CD4-positive, alpha-beta T cell treated with Interleukin-17A for 1 hour (primary cell): Measurements from ENCODE around the gene REEP1.
"Not testable (repeated sequence)": the region's sequence is repeated elsewhere in the genome, so short reads cannot be mapped to it uniquely, and the experiment has no call there.

ENCODE experiments used
- DNase-seq: peaks from one replicate; pipeline ENCODE4 v3.0.0-alpha.2; 2020

REEP1 gene

GRCh38 chr2:86280191-86280667 is 57.2 kb downstream of the REEP1 start:
- DNase-seq = no peak

DNA sequence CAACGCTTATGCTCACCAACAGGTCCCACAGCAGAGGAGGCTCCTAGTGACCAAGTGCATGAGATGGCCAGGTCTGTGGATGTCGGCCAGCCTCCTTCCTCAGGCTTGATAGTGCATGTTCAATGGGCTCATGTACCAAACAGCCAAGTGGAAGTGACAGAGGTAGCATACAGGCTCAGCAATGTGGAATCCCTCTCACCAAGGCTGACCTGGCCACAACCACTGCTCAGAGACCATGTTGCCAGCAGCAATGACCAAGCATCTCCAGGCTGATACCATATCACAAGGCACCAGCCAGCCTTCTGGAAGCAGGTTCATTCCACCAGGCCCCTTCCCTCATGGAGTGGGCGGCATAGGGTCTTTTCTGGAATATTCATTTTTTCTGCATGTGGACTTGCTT is 61.5 kb downstream of the REEP1 start:
- no peak for DNase-seq

DNA sequence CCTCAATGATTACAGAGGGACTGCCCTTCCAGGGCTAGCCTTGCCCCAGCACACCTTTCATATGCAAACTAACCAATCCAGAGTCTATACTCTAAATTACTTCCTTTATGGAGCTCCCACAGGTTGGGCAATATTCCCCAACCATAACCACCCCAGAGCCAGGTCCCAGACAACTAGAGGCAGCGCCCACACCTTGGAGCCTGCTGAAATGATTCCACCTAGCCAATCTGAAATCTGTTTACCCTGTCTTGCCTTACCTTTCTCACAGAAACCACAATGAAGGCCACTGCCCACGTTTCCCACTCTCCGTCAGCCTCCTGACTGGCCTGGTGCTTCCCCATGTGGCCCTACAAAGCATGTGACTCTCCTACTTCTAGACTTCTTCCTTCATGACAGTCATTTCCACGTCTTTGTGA is 62.0 kb downstream of the REEP1 start:
- no peak for DNase-seq

DNA sequence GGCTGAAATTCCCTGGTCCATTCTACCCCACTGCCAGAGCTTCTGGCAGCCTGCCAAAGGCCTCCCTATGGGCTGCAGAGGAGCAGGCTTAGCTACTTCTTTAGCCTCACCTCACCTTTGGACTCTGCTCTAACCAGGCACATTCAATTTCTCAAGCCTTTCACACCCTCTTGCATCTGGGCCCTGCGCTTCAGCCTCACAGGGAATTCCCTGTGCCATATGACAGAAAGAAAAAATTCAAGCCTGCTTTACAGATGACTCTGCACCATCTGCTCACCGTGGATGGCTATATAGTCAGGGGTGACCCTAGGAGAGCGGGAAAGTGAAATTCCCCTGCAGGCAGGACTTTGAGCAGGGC is 62.5 kb downstream of the REEP1 start:
- DNase-seq = no peak

DNA sequence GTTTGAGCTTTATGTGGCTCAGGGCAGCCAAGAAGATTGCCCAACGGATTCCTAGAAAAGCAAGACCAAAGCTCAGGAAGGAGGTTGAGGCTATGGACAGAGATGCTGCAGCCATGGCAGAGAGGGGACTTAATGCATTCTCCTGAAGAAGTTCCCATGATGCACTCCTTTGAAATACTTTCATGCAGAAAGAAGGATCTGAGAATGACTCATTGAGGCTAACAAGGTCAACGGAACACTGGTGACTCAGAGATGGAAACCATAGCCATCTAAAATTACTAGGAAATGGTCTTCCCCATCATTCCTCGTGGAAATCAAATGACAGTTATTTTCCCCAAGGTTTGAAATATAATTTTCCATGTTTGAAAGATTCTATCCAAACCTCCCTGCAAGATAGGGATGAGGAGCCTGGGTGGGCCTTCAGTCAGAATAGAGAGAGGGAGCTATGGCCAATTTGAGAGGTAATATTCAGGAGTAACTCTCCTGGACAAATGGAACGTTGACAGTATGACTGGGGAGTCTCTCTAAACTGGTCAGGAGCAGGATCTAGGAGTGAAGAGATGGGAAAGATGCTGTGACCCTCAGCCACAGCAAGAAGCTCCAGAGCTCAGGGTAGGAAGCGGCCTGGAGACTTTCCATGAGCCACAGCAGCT is 63.0 kb downstream of the REEP1 start:
- DNase-seq = no peak

GRCh38 chr2:86272111-86272510 is 65.3 kb downstream of the REEP1 start:
- DNase-seq = no peak

DNA sequence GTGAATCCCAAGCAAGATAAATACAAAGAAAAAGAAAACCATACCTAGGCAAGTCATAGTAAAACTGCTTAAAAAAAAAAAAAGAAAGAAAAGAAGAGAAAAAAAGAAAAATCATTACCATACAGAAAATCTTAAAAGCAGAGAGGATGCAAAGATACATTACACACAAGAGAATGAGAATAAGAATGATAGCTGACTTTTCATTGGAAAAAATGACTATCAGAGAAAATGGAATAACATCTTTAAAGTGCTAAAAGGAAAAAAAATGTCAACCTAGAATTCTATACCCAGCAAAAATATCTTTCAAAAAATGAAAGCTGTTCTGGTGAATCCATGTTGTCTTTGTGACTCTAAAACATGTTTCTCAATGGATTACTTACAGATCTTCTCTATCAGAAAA is 66.2 kb downstream of the REEP1 start:
- no peak for DNase-seq

DNA sequence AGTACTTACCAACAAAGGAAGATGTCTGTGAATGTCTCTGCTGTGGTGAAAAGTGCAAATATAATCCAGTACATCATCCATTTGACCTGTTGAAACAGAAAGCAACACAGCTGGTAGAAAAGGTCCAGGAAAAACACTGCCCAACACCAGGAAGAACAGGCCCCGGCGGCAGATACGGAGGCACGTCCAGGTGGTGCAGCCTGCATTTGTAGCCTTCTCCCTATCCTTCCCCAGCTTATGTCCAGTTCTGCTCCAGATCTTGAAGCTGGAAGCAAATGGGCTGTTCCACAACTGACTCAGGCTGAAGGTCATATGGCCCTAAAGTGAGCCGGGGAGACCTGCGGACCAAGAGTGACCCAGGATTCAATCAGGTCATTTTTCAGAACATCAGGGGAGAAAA is 73.5 kb downstream of the REEP1 start:
- no peak for DNase-seq

- DNase-seq = no peak
These were observed 76.4 kb downstream of the REEP1 start for GRCh38 chr2:86260978-86261377.

DNA sequence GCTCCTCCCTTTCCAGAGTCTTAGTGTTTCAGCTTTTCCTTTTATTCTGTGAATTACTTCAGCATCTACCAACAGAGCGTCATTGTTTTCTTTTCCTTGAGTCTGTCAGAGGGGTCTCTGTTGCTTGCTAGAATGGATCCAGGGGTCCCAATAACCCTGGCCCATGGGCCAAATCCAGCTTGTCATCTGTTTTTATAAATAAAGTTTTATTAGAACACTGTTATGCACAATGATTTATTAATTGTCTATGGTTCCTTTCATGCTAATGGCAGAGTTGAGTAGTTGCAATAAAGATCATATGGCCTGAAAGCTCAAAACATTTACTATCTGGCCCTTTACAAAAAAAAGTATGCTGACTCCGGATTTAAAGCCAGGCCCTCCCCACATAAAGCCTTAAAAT is 79.3 kb downstream of the REEP1 start:
- no peak for DNase-seq

DNA sequence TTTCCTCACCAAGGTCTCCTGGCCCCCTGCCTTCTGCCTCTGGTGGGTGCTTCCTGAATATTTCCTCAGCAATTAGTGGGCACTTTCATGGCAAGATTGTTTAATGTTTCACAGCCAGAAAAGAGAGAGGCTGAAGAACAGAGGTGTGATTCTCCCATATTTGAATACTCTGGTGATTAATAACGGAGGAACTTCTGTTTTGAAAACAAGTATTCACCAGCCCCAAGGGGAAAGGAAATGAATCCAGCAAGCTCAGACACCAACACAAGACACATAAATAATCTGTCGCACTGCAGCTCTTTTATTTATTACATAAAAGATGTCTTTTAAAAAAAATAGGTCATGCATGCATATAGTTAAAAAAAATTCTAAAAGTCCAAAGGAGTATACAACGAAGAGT is 80.4 kb downstream of the REEP1 start:
- no peak for DNase-seq

- DNase-seq = no peak
These were observed 81.1 kb downstream of the REEP1 start for GRCh38 chr2:86256300-86256699.

DNA sequence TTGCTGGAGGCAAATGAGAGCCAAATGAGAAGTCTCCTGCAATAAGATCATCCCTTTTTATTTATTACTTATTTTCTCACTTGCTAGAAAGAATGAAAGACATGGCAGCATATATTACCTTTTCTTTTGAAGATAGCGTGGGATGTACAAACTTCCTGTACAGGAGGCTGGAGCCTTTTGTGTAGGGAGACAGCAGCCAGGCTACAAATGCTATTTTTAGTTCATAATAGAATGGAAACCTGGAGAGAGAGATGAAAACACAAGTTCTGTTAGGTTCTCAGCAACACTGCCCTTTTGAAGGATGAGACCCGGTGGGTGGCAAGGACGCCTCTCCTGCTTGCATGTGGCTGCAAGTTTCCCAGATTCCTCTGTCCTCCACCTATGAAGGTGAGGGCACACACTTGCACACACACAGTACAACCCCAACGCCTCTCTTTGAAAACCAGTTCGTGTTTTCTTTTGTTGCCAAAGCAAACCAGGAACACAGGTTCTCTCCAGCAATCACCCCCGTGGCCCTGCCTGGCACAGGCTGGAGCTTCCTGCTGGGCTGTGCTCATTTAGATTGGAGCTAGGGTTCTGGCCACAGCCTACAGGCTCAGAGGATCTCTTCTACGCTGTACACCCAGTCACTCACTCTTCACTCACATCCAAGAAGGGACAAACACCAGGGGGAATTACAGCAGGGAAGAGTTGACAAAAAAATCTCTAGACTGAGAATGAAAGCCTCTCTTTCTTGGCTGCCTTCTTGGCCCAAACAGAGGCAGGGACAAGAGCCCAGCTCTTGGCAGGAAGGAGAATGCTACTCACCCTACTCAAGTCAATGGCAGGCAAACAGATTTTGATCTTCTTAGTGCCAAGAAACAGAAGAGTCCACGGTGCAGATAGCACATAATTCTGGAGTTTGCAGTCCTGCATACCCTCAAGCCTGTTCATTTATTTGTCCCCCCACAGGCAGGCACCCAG is 82.6 kb downstream of the REEP1 start:
- no peak for DNase-seq

- DNase-seq = no peak
These were observed 84.0 kb downstream of the REEP1 start for GRCh38 chr2:86253424-86253823.

DNA sequence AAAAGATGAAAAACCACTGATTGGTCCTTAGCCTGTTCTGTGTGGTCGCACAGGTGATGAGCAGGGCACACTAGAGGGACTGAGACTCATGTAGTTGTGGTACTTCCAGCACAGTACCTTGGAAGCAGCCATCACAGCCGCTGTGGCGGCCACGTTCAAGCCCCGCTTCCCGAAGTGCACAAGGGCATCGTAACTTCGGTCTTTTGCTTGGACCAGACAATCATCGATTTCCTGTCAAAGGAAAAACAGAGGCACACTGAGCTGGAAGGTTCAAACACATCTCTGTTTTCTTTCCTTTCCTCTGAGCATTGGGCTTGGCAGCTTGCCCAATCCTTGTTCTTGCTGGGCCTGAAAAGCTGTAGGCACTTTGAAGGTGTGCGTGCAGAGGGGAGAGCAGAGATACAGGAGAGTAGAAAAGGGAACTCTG is 85.6 kb downstream of the REEP1 start:
- DNase-seq = no peak

- no peak for DNase-seq
These were observed 87.6 kb downstream of the REEP1 start for GRCh38 chr2:86249579-86250391.

GRCh38 chr2:86249176-86249575 is 88.2 kb downstream of the REEP1 start:
- DNase-seq = no peak

DNA sequence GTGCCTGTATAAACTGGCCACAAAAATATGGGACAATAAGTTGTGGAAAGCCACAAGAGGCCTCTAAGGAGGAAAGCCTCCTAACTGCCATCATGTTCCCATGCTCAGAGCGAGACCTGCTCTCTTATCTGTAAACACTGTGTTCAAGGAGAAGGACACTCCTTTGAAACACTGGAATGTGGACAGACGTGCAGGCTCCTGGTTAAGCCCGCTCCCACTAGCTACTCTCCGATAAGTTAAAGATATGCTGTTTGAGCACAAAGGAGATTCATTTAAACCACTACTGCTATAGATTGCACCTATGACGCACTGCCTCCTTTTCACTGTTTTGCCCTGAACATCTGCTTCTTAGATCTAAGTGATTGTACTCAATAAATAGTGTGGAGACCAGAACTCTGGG is 92.2 kb downstream of the REEP1 start:
- not testable (repeated sequence) for DNase-seq

- DNase-seq = not testable (repeated sequence)
These were observed 92.6 kb downstream of the REEP1 start for GRCh38 chr2:86244781-86245180.

DNA sequence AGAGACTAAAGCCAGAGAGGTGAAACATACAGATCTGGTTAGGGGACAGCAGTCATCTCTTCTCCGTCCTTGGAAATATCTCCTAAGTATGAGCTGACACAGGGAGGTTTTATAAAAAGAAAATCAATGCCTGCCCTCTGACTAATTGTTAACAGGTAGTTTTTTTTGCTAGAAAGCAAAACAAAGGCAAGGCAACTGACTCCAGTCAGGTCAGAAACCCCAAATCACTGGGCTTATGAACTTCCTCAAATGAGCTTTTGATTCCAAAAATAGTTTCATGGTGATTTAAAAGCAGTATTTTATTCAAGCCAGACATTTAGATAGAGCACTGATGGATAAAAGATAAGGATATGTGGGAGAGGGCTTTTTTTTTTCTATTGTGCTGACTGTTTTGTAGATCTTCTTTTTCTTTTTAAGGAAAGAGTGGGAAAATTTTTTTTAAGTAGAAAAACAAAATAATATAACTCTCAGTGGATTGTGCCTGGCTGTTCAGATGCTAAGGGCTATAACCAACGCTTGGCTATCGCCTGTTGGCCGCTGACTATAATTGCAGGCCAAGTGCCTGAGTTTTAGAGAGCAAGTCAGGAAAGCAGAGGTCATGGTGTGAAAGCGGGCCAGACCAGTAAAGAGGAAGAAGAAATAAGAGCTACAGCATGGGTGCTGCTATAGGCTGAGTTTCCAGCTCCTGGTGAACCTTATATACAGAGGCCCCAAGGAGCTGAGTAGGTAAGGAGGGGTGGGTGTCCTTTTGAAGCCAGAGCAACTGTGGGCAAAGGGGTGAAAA is 93.3 kb downstream of the REEP1 start:
- no peak for DNase-seq

DNA sequence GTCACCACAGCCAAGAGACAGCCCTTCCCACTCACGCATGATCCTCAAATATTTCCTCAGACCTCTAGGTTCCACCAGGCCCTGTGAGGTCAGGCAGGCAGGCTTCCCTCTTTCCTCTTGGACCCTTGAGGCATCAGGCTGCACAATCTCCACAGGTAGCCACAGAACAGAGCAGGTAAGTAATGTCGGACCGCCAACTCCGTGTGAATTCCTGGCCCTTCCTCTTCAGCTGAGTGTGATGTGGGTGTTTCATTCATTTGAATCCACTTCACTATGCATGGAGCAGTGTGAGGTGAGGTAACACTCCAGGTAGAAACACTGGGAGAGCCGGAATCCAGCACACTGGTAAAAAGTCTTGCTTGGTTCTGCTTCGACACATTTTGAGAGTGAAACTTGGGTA is 94.2 kb downstream of the REEP1 start:
- no peak for DNase-seq

- no peak for DNase-seq
These were observed 95.8 kb downstream of the REEP1 start for GRCh38 chr2:86241611-86242010.

- no peak for DNase-seq
These were observed 97.2 kb downstream of the REEP1 start for GRCh38 chr2:86240251-86240650.
